IPS-11a (cell line): ENCODE data around the gene COL6A6.

Experiments
- H3K4me3 ChIP-seq: one replicate; pipeline ENCODE4 v1.5.1; 2013; ENCODE audit warnings: low read depth, low read length, control low read depth

COL6A6 gene

GRCh38 chr3:130516645-130517512 lies at the start of gene COL6A6:
COL6A6 (plus strand) TSS chr3:130517177; CDS start chr3:130560365, 43,188 bp downstream.
- peak within 1 kb of the TSS; percentile 44 for H3K4me3 ChIP-seq

GRCh38 chr3:130468311-130468710 lies 48.7 kb upstream of the COL6A6 start:
- H3K4me3 ChIP-seq = no peak overlapping the region

- H3K4me3 ChIP-seq = no peak overlapping the region
These were observed 46.9 kb upstream of the COL6A6 start for GRCh38 chr3:130470126-130470525.

GRCh38 chr3:130473416-130473815 lies 43.6 kb upstream of the COL6A6 start:
- H3K4me3 ChIP-seq = no peak overlapping the region

GRCh38 chr3:130480736-130481135 lies 36.2 kb upstream of the COL6A6 start:
- H3K4me3 ChIP-seq = no peak overlapping the region

- no peak overlapping the region for H3K4me3 ChIP-seq
These were observed 28.7 kb upstream of the COL6A6 start for GRCh38 chr3:130488288-130488687.

- H3K4me3 ChIP-seq = no peak overlapping the region
These were observed 28.1 kb upstream of the COL6A6 start for GRCh38 chr3:130488769-130489450.

GRCh38 chr3:130490241-130490640 lies 26.7 kb upstream of the COL6A6 start:
- no peak overlapping the region for H3K4me3 ChIP-seq

- H3K4me3 ChIP-seq = no peak overlapping the region
These were observed 25.5 kb upstream of the COL6A6 start for GRCh38 chr3:130491431-130491830.

GRCh38 chr3:130504701-130505100 lies 12.3 kb upstream of the COL6A6 start:
- H3K4me3 ChIP-seq = no peak overlapping the region

GRCh38 chr3:130506031-130506430 lies 10.9 kb upstream of the COL6A6 start:
- no peak overlapping the region for H3K4me3 ChIP-seq

GRCh38 chr3:130507746-130508145 lies 9.2 kb upstream of the COL6A6 start:
- no peak overlapping the region for H3K4me3 ChIP-seq

GRCh38 chr3:130509008-130509407 lies 8.0 kb upstream of the COL6A6 start:
- no peak overlapping the region for H3K4me3 ChIP-seq

- no peak overlapping the region for H3K4me3 ChIP-seq
These were observed 2.3 kb upstream of the COL6A6 start for GRCh38 chr3:130514681-130515080.

GRCh38 chr3:130515755-130516154 lies 1.2 kb upstream of the COL6A6 start:
- no peak overlapping the region for H3K4me3 ChIP-seq

GRCh38 chr3:130517602-130518001 lies 625 bp downstream of the COL6A6 start:
- peak overlapping the region; percentile 44 for H3K4me3 ChIP-seq

- no peak overlapping the region for H3K4me3 ChIP-seq
These were observed 2.8 kb downstream of the COL6A6 start for GRCh38 chr3:130519754-130520153.

- no peak overlapping the region for H3K4me3 ChIP-seq
These were observed 5.4 kb downstream of the COL6A6 start for GRCh38 chr3:130522399-130522798.

- H3K4me3 ChIP-seq = no peak overlapping the region
These were observed 10.4 kb downstream of the COL6A6 start for GRCh38 chr3:130527426-130527825.

GRCh38 chr3:130528120-130528519 lies 11.1 kb downstream of the COL6A6 start:
- no peak overlapping the region for H3K4me3 ChIP-seq

- H3K4me3 ChIP-seq = no peak overlapping the region
These were observed 12.7 kb downstream of the COL6A6 start for GRCh38 chr3:130529486-130530215.
